ENCODE measurements around the gene NAIF1.

GRCh38 chr9:128080206-128080605 is 13.1 kb upstream of the NAIF1 start:
- TF ChIP-seq CTCF (IDR thresholded peaks at IDR 0.05 in 8 of 11, conservative IDR thresholded peaks at IDR 0.05 in 3 of 11): no peak
- TF ChIP-seq POLR2A (IDR thresholded peaks at IDR 0.05): no peak
- no peak for TF ChIP-seq POLR2AphosphoS5 (IDR thresholded peaks at IDR 0.05)

Data from spleen (tissue), 7 donors.